Upper lobe of left lung (tissue), 6 donors: ENCODE results near the gene ALG2. TPM values are rescaled to one million over a fixed set of nuclear protein-coding genes. Genes with fewer than 3 reads are reported as not detected.

Experiments used
- ATAC-seq, 2 donors: fragments of 200-7000 bp; cut with Tn5 transposase; one replicate each; pipeline ENCODE4 v1.9.1; 2022; ENCODE audit warnings: mild to moderate bottlenecking in 2 of 2, moderate library complexity in 2 of 2; ENCODE audit not compliant: low FRiP score in 2 of 2
- DNase-seq, 2 donors: peaks; one replicate each; pipeline ENCODE4 v3.0.0-alpha.2; 2019 to 2020
- H3K27ac ChIP-seq, 4 donors: fragments of 200-600 bp; sonication (generic); one replicate each; pipeline ENCODE4 v1.5.1; 2016 to 2019
- H3K27me3 ChIP-seq, 4 donors: fragments of 200-600 bp; sonication (generic); one replicate each; pipeline ENCODE4 v1.5.1; 2017 to 2019
- H3K36me3 ChIP-seq, 4 donors: fragments of 200-600 bp; sonication (generic); one replicate each; pipeline ENCODE4 v1.5.1; 2016 to 2019
- H3K4me1 ChIP-seq, 4 donors: fragments of 200-600 bp; sonication (generic); one replicate each; pipeline ENCODE4 v1.5.1; 2018 to 2019
- H3K4me3 ChIP-seq, 4 donors: fragments of 200-600 bp; sonication (generic); one replicate each; pipeline ENCODE4 v1.5.1; 2017 to 2019; ENCODE audit warnings: mild to moderate bottlenecking in 2 of 4, moderate library complexity in 1 of 4
- H3K9me3 ChIP-seq, 4 donors: fragments of 200-600 bp; sonication (generic); one replicate each; pipeline ENCODE4 v1.5.1; 2018 to 2019
- EP300 ChIP-seq, 4 donors: sonication (generic); formaldehyde crosslinking; IDR thresholded peaks; one replicate each; pipeline ENCODE4 v1.5.1; 2017; ENCODE audit warnings: antibody characterized with exemption in 4 of 4, control low read depth in 2 of 4
- POLR2A ChIP-seq, 4 donors: fragments of 450-650 bp; IDR thresholded peaks; one replicate each; pipeline ENCODE4 v1.5.1; 2016 to 2017; ENCODE audit warnings: antibody characterized with exemption in 4 of 4, mild to moderate bottlenecking in 2 of 4
- POLR2AphosphoS5 ChIP-seq, 2 donors: sonication (generic); formaldehyde crosslinking; IDR thresholded peaks; one replicate each; pipeline ENCODE4 v1.5.1; 2017; ENCODE audit warnings: antibody characterized with exemption in 2 of 2
- WGBS, 2 donors: methylation state at CpG; one replicate each; pipeline ENCODE4 v1.1.5; 2017 to 2018; 5-methylcytosine and 5-hydroxymethylcytosine counted together
- total RNA-seq, 6 donors: library from RNA; depleted of rRNA in 4 of 6; stranded (reverse); fragments of >200 nt in 4 of 6; gene quantifications; one replicate each; pipeline versions ENCODE4 v1.1.0 to v1.2.1, GENCODE V29; 2016 to 2021
- TF ChIP-seq, protein P1 (sequence below), 6 experiments: fragments of 450-650 bp in 4 of 6; fragments of 200-600 bp in 2 of 6; sonication (generic) in 2 of 6; IDR thresholded peaks; one replicate each; pipeline ENCODE4 v1.5.1; 2016 to 2019; ENCODE audit warnings: antibody characterized with exemption in 6 of 6
- donor health status: DM: no; HTN: no; CAD: no; lungs with moderate emphysema.
- donor health status: DM: no; HTN: yes; CAD: no; lungs with severe emphysema.

ALG2 gene
- total RNA-seq, 6 donors from 2014 or later = 22.2 to 61.4 (median 41.2) TPM

DNA sequence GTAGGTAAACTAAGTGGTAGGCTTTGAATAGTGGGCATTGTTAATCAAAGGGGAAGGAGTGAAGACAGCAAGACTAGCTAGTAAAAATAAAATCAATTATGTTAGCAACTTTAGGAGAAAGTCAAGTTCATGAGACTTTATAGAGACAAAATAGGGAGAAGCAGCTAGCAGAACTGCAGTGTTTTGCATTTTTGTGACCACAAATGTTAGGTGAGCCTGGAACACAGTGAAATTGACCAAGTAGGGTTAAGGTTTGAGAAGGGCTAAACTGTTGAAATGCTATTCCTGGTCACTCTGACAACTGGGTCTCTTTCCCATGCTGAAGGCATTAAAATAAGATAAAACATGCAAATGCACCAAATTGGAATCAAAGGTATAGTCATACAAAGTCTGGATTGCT is 13.3 kb upstream of the ALG2 start:
- Histone ChIP-seq H3K36me3 (peaks cover 6 to 83% (median 25%) of the 10 kb centered on the region in 4 donors), H3K27ac (no peak overlapping the region), H3K9me3 (no peaks in the 10 kb centered on the region), H3K4me3 (no peak overlapping the region), H3K4me1 (no peaks in the 10 kb centered on the region), H3K27me3 (no peaks in the 10 kb centered on the region)
- DNase-seq (no peak), ATAC-seq (no peak)
- TF ChIP-seq EP300 (IDR thresholded peaks at IDR 0.05) = no peak
- no peak for TF ChIP-seq POLR2A (IDR thresholded peaks at IDR 0.05)
- TF ChIP-seq POLR2AphosphoS5 (IDR thresholded peaks at IDR 0.05) = no peak
- TF ChIP-seq, protein P1, sequence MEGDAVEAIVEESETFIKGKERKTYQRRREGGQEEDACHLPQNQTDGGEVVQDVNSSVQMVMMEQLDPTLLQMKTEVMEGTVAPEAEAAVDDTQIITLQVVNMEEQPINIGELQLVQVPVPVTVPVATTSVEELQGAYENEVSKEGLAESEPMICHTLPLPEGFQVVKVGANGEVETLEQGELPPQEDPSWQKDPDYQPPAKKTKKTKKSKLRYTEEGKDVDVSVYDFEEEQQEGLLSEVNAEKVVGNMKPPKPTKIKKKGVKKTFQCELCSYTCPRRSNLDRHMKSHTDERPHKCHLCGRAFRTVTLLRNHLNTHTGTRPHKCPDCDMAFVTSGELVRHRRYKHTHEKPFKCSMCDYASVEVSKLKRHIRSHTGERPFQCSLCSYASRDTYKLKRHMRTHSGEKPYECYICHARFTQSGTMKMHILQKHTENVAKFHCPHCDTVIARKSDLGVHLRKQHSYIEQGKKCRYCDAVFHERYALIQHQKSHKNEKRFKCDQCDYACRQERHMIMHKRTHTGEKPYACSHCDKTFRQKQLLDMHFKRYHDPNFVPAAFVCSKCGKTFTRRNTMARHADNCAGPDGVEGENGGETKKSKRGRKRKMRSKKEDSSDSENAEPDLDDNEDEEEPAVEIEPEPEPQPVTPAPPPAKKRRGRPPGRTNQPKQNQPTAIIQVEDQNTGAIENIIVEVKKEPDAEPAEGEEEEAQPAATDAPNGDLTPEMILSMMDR (IDR thresholded peaks at IDR 0.05) = no peak

- 91 to 92% methylated on average over 2 of the region's 2 CpGs for WGBS, 2 donors
- TF ChIP-seq POLR2AphosphoS5 (IDR thresholded peaks at IDR 0.05) (no peak), EP300 (IDR thresholded peaks at IDR 0.05) (no peak)
- DNase-seq = no peak
Observed at GRCh38 chr9:99234618-99235017, 12.9 kb upstream of the ALG2 start.

DNA sequence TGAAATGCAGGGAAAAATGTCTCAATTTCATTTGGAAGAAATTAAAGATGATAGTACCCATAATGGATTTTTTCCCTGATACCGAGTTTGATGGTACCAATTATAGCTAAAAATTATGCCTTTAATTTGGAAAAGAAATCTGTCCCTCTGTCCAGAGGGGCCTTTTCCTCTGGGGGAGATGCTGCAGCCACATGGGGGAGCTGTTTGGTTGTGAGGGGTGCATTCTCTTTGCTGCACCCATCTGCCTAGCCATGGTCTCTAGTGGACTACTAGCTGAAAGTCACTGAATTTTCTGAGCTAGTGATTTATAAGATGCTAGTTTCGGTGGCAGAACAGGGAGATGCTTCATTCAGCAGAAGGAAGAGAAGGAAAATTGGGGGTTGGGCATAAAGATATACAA is 10.0 kb upstream of the ALG2 start:
- DNase-seq (no peak), ATAC-seq (no peak)
- Histone ChIP-seq H3K36me3 (peaks cover 13 to 83% (median 37%) of the 10 kb centered on the region in 4 donors), H3K27ac (no peak overlapping the region), H3K9me3 (no peaks in the 10 kb centered on the region), H3K4me3 (no peak overlapping the region), H3K27me3 (no peaks in the 10 kb centered on the region), H3K4me1 (peaks cover 0 to 3% (median 0%) of the 10 kb centered on the region in 4 donors)
- TF ChIP-seq, protein P1 (IDR thresholded peaks at IDR 0.05) = peak in 2 of 6 experiments; percentile 17 to 23
- no peak for TF ChIP-seq EP300 (IDR thresholded peaks at IDR 0.05)
- WGBS, 2 donors = 89 to 91% methylated on average over 2 of the region's 2 CpGs

More at GRCh38 chr9:99234618-99235017, 12.9 kb upstream of the ALG2 start:
- H3K4me3 ChIP-seq = no peak overlapping the region
- peaks cover 6 to 85% (median 25%) of the 10 kb centered on the region in 4 donors for H3K36me3 ChIP-seq
- no peak overlapping the region for H3K27ac ChIP-seq
- no peaks in the 10 kb centered on the region for H3K9me3 ChIP-seq
- no peak for ATAC-seq
- no peaks in the 10 kb centered on the region for H3K27me3 ChIP-seq
- no peaks in the 10 kb centered on the region for H3K4me1 ChIP-seq

DNA sequence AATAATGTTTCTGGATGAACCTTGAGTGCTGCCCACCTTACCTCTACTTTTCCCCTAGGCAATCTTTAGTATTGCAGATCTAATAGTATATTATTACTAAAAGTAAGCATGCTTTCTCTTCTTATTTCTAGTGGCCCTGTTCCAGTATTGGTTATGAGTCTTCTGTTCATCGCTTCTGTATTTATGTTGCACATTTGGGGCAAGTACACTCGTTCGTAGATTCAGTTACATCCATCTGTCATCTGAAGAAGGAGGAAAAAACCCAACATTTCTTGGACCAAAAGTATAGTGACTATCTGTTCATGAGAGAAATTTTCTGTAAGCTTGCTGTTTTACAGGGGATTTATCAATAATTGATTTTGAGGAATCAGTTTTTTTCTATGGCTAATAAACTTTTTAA is 8.5 kb upstream of the ALG2 start:
- TF ChIP-seq POLR2A (IDR thresholded peaks at IDR 0.05) (no peak), EP300 (IDR thresholded peaks at IDR 0.05) (no peak), POLR2AphosphoS5 (IDR thresholded peaks at IDR 0.05) (no peak)
- TF ChIP-seq, protein P1 (IDR thresholded peaks at IDR 0.05) = no peak
- Histone ChIP-seq H3K27ac (no peak overlapping the region), H3K9me3 (no peaks in the 10 kb centered on the region), H3K36me3 (peaks cover 13 to 82% (median 37%) of the 10 kb centered on the region in 4 donors), H3K27me3 (no peaks in the 10 kb centered on the region), H3K4me1 (peaks cover 8 to 18% (median 11%) of the 10 kb centered on the region in 4 donors), H3K4me3 (no peak overlapping the region)
- DNase-seq (no peak), ATAC-seq (no peak)
- WGBS, 2 donors = 94 to 98% methylated on average over 3 of the region's 3 CpGs

- no peak for TF ChIP-seq POLR2A (IDR thresholded peaks at IDR 0.05)
- TF ChIP-seq, protein P1 (IDR thresholded peaks at IDR 0.05) = no peak
- no peak for TF ChIP-seq EP300 (IDR thresholded peaks at IDR 0.05)
- TF ChIP-seq POLR2AphosphoS5 (IDR thresholded peaks at IDR 0.05) = no peak
- Histone ChIP-seq H3K4me1 (peaks cover 27 to 45% (median 37%) of the 10 kb centered on the region in 4 donors), H3K9me3 (no peaks in the 10 kb centered on the region), H3K27ac (no peak overlapping the region), H3K27me3 (no peaks in the 10 kb centered on the region), H3K4me3 (no peak overlapping the region), H3K36me3 (peaks cover 10 to 49% (median 26%) of the 10 kb centered on the region in 4 donors)
- no peak for ATAC-seq
- WGBS, 2 donors = 70 to 71% methylated on average over 5 of the region's 5 CpGs
- DNase-seq = no peak
Observed at GRCh38 chr9:99226054-99226453, 4.3 kb upstream of the ALG2 start.
